Activated CD8-positive, alpha-beta memory T cell treated with anti-CD3 and anti-CD28 coated beads, Interleukin-2, amount 50 U/mL, for 24 hours (primary cell): Measurements from ENCODE around the gene RIMS4.
"Not testable (repeated sequence)": the region's sequence is repeated elsewhere in the genome, so short reads cannot be mapped to it uniquely, and the experiment has no call there.

ENCODE experiments used
- DNase-seq: peaks from one replicate; pipeline ENCODE4 v3.0.0-alpha.2; 2020; ENCODE audit errors: extremely low read depth

Gene RIMS4

DNA sequence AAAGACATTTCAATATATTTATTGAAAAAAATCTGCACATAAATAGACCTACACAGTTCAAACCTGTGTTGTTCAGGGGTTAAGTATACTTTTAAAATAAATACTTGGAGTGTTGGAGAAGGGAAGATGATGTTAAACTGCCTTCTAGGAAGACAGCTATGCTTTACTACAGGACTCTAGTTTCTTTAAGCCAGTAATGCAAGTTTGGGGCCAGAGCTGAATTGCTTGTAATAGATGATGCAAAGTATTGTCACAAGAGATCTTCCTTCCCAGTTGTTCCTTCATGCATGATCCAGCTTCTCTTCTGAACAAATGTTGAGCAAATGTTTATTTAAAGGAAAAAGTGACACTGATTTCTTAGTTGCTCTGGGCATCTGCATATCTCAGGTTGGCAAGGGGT is 20.2 kb upstream of the RIMS4 start:
- DNase-seq = no peak

DNA sequence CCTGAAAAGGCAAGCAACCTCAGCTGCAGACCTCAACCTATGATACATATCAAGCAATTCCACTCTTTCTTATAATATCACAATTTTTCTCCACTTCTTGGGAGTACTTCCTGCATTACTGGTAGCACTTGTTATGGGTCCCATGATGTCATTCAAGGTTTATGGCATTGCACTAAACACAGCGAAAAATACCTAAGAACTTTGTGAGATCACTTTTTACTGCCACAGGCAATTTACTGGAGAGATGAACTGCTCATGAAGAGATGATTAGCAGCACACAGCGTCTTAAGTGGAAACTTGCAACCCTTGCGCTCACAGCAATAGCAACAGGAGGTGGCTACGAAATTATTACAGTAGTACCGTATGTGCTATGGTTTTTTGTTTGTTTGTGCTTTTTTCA is 19.3 kb upstream of the RIMS4 start:
- no peak for DNase-seq

DNA sequence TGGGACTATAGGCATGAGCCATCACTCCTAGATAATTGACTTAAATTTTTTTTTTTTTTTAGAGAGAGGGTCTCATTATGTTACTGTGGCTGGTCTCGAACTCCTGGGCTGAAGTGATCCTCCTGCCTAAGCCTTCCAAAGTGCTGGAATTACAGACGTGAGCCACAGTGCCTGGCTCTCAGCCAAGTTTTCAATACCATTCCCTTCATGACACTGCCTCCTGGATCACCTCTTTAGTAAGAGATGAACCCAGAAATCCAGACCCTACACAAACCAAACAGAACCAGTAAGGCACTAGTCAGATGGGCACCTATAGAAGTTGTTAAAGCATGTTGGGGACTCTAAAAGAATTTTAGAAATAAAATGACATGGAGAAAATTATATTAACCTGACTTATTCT is 18.3 kb upstream of the RIMS4 start:
- no peak for DNase-seq

DNA sequence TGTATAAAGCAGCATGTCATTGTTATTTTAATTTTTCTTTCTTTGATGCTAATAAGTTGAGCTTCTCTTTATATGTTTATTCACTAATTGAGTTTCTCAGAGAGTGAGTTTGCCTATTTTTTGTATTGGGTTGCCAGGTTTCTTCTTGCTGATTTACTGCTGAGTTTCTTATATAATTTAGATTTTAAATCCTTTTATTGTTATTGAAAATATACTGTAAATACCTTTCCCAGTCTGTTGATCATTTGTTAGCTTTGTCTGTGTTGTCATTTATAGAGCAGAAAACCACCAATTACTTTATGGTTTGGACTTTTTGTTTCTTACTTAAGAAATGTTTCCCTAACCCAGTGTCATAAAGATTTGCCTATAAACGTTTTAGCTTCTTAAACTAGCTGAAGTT is 17.1 kb upstream of the RIMS4 start:
- no peak for DNase-seq

DNA sequence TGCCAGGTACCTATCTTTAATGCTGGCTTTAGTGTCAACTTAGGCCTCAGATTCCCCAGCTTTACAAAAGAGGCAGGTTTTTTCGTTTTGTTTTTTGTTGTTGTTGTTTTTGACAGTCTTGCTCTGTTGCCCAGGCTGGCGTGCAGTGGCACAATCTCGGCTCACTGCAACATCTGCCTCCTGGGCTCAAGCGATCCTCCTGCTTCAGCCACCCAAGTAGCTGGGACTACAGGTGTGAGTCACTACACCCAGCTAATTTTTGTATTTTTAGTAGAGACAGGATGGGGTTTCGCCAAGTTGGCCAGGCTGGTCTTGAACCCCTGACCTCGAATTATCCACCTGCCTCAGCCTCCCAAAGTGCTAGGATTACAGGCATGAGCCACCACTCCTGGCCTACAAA is 11.2 kb upstream of the RIMS4 start:
- DNase-seq = not testable (repeated sequence)

DNA sequence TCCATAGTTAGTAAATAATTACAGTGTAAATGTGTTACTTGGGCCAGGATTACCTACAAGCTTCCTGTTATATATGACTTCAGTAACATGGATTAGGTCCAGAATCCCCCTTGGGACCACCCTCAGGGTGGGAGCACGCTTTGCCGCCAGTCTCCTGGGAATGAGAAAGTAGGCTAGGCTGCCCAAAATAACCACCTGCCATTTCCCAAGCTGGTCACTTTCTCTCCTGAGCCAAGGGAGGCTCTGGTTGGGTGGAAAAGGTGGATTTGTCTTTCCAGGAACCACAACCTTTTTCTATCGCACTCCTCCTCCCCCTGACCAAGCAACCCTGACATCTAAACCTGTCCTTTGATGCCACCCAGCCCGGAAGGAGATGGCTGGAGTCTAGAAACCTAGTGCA is 9.6 kb upstream of the RIMS4 start:
- no peak for DNase-seq

DNA sequence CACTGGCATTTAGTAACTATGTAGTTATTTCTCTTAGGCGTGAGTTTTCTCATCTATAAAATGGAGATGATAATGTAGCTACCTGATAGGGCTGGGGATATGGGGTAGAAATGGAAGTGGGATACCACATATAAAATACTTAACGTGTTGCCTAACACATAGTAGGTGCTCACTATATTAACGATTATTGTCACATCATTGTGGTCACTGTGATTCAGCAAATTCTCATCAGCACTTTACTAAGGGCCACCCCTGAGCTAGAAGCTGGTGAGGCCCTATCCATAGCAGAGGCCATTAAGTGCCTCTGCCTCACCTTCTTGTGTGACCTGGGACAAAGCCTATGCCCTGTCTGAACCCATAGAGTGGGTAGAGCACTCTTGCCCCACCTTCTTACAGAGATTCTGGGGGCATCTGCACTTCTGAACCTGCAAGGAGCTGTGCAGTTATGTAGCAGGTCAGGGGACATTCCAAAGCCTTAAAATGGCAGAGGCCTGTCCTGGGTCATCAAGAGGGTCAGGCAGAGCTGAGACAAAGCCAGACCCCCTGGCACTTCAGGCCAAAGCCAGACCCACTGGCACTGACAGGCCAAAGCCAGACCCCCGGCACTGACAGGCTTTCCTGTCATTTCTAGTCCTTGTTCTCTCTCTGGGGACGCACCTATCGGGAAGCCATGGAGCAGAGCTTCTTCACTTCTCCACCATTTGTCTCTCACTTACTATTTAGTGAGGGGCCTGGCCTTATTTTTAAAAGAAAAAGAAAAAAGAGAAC is 7.0 kb upstream of the RIMS4 start:
- no peak for DNase-seq

DNA sequence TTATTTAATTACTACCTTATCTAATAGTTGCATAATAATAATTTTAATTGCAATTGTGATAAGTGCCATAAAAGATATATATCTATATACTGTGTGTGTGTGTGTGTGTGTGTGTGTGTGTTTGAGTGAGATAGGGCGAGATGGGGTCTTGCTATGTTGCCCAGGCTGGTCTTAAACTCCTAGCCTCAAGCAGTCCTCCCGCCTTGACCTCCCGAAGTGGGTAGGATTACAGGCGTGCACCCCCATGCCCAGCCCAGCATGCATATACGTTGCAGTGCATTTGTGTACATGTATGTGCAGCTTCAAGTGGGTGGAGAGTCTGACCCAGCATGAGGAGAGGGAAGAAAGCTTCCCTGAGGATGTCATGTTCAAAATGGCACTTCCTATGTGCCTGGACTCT is 4.6 kb upstream of the RIMS4 start:
- DNase-seq = no peak

DNA sequence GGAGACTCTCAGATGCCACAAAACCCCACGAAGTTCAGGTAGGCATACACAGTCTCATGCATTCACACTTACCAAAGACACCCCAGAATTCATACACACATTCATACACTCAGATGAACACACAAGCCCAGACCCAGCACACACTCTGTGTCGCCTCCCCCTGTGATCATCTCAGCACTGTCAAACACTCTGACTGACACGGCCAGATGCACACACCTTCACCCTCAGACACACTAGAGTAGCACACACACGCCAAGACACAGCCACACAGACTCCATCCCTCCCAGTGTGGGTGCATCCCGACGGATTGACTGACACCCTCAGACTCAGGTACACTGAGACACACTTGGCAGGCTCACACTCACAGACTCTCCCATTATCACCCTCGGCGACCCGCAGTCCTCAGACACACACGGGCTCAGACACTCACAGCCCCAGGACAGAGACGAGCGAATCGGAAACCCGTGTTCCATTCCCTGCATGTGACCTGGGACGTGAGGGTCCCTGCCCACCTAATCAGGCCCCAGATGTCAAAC is 872 bp upstream of the RIMS4 start:
- no peak for DNase-seq

DNA sequence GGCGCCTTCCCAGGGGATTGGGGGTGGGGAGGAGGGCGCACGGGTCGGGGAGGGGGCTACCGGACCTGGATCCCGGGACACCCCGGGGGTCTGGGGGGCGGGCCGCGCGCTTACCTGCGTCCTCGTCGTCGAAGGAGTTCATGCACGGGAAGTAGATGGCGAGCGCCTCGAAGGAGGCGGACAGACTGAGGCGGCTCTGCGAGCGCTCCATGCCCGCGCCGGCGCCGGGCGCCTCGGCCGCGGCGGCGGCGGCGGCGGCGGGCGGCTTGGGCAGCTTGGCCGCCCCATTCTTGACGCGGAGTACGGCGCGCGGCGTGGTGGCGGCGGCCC is 320 bp downstream of the RIMS4 start:
- no peak for DNase-seq

DNA sequence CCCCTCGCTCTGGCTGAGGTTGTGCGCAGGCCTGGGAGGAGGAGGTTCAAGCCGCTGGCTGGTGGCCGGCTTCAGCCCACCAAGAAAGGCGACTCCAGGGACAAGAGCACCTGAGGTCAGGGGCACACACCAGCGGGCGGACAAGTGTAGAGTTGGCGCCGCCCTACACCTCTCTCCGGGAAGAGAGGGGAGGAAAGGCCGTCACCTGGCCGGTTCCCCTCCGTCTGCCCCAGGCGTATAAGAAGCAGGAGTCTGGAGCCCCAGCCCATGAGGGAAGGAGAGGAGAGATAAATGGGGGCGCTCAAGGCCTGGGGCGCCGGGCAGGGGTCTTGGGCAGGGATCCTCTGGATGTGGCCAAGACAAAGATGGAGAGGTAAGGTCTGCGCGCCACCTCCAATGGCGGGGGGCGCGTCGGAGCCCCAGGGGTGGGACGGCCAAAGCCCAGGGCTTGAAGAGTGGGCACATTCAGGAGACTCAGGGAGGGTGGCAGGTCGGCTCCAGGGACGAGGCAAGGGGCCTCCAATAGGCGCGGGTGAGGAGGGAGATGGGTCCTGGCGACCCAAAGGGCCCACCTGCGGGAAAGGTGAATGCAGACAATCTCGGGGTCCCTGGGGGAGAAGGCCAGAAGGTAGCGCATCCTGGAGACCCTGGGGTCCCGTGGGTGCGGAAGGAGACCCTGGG is 826 bp downstream of the RIMS4 start:
- no peak for DNase-seq

DNA sequence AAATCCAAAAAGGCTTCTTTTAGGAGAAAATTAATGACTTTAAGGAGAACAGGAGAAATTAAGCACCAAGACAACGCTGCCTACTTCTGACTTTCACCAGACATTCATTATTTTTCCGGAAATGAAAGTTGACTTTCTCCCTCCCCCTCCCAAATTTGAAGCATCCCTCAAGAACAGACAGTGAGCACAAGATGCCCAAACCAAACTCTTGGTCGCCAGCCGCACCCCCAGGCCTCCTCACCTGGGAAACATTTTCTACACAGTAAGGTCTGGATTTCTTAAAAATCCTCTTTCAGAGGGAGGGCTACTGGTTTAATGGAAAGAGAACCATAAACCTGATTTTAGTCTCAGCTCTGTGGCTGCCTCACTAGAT is 2.7 kb downstream of the RIMS4 start:
- DNase-seq = no peak

DNA sequence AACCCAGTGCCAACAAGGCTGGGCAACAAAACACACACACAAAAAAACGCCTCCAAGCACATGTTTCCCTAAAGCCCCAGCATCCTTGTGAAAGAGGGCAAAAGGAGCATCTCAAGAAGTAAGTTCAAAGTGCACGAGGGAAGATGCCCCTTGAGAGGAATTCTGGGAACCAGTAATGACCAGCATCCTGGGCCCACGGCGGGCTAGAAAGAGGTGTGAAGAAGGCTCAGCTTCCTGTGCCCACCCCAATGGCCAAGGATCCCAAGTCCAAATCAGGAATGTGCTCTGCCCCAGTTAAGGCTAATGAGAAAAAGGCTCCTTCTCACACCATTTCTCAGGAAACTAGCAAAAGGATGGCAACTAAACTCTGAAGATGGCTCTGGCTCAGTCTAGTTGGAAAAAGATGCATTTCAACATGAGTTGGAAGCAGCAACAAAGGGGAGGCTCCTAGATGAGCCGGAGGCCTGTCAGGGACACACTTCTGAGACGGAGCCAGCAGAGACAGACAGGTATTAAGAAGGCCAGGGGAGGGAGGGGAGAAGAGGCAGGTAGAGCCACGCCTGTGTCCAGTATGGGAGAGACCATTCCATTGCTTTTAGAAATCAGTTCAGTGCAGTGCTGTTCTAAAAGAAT is 3.2 kb downstream of the RIMS4 start:
- DNase-seq = no peak

DNA sequence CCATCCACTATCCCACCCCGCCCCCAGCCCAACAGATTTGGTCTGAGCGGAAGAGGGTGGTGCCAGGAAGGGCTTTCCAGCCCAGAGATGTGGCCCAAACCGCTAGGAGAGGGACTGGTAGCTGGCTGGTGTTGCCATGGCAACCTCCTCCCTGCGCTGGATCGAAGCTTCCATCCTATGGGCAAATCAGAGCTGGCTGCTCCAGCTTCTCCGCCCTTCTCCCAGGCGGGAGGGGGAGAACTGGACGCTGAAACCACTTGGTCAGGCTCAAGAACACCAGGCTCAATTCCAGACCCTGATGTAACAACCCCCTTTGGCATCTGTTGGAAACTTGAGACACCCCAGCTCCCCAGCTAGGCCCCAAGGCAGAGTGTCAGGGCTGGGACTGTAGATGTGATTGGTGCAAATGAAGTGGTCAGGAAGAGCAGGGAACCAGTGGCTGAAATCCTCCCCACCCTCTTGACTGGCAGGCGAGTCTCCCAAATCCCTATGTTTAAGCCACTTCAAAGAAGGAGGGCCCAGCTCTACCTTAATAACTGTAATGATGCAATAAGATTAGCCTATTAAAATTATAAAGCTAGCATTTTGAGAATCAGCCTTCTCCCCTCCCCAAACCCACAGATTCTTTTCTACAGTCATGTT is 4.2 kb downstream of the RIMS4 start:
- no peak for DNase-seq

DNA sequence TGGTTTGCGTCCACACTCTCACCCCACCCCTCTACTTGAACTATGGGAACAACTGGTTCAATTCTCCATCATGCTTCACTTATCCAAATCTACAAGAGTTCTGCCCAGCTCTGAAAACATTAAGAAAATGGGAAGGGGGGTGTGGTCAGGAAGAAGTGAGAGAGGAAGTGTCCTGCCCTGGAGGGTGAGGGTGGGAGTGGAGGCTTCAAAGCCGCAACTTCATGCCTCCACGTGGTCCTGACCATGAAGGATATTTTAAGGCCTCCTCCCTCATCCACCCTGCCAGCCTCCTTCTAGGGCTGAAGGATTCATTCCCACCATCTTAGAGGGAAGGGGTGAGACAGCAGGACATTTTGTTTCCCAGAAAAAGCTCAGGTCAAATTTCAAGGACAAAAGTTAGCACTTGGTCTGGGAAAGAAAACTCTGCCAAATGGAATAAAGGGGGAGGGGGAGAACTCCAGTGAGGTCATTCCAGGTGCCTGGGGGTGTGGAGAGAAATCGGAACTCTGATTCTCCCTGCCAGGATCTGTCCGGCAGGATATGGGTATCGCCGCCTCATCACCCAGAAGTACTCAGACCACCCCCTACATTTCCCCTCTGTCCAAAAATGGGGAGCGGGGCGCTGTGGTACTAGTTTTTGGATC is 4.9 kb downstream of the RIMS4 start:
- DNase-seq = no peak

DNA sequence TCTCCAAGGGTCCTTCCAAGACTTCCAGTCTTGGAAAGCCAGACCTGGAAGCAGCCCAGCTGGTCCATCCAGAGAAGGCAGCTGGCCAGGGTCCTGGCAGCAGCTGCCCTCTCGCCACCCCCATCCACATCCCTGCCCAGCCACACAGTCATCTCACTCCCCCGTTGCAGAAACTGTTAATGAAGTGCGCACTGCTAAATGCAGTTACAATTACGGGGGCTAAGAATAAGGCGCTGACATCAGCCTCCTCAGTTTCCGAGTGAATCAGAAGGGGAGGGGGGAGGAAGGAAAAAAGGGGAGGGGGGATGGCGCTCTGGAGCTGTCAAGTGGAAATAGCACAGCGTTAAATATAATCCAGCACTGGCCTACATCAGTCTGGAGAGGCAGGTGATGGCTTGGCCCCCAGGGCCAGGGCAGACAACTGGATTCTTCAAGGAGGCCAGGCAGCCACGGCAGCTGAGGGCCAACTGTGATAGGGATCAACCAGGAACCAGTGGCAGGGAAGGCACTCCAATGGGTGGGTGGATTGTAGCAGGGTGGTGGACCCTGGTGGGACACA is 6.9 kb downstream of the RIMS4 start:
- no peak for DNase-seq

DNA sequence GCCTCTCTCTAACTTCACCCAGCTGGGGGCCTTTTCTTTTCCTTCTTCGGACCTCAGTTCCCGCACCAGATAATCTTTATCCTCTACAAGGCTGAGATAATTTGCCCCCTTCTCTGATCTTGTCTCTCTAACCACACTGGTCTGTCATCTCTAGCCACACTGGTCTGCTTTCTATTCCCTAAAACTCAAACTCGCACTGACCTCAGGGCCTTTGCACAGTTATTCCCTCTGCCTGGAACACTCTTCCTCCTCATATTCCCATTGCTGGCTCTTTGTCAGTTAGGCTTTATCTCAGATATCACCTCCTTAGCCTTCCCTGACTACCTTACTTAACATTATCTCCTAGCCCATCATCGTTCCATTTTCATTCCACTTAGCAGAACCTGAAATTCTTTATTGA is 7.6 kb downstream of the RIMS4 start:
- DNase-seq = no peak

DNA sequence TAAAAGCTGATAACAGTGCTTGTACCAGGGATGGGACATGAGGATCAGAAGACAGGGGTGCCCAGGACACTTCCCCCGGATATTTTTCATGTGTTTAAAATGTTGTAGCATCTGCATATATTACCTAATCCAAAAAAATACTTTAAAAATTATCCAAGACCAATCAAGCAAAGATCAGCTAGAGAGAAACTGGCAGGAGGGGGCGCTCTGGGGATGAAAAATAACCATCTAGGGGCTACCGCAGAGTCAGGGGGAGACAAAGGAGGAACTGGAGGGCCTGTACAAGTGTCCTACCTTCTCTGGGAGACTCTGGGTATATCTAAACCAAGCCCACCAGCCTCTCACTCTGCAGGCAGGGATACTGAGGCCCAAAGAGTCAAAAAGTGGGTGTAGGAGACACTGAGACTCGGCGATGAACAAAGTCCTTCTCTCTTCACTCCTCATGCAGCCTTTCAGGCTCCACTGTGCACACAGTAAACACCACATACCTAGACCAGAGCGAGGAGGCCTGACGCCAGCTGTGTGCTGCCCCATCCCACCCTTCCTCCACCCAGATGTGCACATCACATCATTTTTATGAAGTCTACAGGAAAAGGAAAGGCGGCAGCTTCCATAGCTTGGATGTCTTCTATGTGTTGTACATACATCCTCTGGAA is 9.8 kb downstream of the RIMS4 start:
- no peak for DNase-seq

DNA sequence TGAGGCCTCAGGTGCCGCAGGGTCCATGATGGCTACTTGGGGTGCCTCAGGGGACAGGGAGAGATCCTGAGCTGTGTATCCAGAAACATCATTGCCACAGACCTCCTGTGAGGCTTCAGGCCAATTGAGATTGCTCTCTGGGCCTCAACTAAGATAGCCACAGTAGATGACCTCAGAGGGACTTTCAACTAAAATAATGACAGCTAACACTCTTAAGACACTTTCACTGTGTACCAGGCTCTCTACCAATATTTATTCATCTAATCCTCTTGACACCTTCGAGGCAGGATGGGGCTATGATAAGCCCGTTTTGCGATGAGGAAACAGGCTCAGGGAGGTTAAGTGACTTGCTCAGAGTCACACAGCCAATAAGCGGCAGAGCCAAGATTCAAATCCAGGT is 10.7 kb downstream of the RIMS4 start:
- DNase-seq = no peak

DNA sequence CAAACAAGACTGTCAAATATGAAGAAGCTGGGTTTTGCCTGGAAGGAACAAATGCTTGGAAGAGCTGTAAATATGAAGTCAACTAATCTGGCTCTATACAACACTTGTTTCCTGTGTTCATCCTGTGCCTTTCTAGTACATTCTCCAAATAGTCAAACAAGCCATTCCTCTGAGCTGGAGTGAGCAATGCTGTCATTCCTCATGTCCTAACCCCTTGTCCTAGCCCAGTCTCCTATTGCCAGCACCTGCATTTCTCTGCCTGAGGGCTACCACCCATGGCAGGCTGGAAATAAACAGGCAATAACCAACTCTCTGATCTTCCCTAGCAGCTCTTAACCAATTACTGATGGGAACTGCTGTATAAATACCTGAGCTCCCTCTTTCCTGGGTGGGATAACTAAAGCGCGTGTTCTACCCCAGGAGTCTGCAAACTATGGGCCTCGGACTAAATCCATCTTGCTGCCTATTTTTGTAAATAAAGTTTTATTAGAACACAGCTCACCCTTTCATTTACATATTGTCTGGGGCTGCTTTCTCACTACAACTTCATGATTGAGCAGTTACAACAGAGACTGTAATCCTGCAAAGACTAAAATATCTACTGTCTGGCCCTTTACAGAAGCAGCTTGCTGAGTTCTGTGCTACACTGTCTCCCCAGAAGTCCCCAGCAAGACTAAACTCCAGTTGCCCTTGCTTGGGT is 13.4 kb downstream of the RIMS4 start:
- no peak for DNase-seq

DNA sequence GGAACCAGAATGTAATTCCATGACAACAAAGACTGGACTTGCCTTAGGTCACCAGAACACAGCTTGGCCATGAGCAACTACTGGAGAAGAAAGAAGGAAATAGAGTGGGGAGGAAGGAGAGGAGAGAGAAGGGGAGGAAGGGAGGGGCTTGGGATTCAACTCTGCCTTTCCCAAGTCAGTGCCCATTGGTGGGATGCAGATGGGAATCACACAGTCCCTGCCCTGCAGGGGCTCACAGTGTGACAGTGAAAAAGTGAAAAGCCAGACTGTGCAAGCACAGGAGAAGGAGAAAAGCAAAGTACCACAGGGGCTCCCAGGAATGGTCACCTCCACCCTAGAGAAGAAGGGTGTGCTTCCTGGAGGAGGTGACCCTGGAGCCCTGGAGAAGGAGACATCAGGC is 14.0 kb downstream of the RIMS4 start:
- DNase-seq = no peak
